ENCODE results near the gene ADRB1. TPM values are rescaled to one million over a fixed set of nuclear protein-coding genes. Genes with fewer than 3 reads are reported as not detected.

The ADRB1 gene
- total RNA-seq, 1 experiment from 2014 or later = 85.2 TPM

GRCh38 chr10:114030140-114030539, 13.5 kb upstream of the ADRB1 start:
- no peaks in the 10 kb centered on the region for H3K9me3 ChIP-seq (ENCODE audit: low read depth, low read length, poor library complexity, severe bottlenecking)
- H3K4me3 ChIP-seq (ENCODE audit: low read depth, low read length, poor library complexity, severe bottlenecking) = no peak overlapping the region
- H3K4me1 ChIP-seq (ENCODE audit: insufficient read depth, low read length, poor library complexity, severe bottlenecking) = peaks cover 46% of the 10 kb centered on the region
- no peaks in the 10 kb centered on the region for H3K36me3 ChIP-seq (ENCODE audit: insufficient read depth, low read length, poor library complexity, severe bottlenecking)
- ChIA-PET POLR2A (ENCODE audit: low non-redundant PET) (no interaction called here), CTCF (no interaction called here)
- no TSS peak for BruUV-seq (replicated peaks)
- TF ChIP-seq CTCF (conservative IDR thresholded peaks at IDR 0.05; ENCODE audit: low read depth, low read length) (no peak), EZH2 (IDR thresholded peaks at IDR 0.05; ENCODE audit: borderline replicate concordance, low read depth, low read length, poor library complexity, severe bottlenecking) (no peak)
- intact Hi-C loops (cut with micrococcal nuclease; ENCODE audit: unreplicated experiment) = no loop called here
- no peak for DNase-seq (ENCODE audit: low spot score)
- H3K27me3 ChIP-seq (replicated peaks; ENCODE audit: insufficient read depth, low read depth, low read length, poor library complexity) = no peaks in the 10 kb centered on the region
- H3K27ac ChIP-seq (ENCODE audit: low read depth, low read length, poor library complexity, severe bottlenecking) = no peak overlapping the region

- intact Hi-C loops (cut with micrococcal nuclease; ENCODE audit: unreplicated experiment) = no loop called here
- Histone ChIP-seq H3K27ac (ENCODE audit: low read depth, low read length, poor library complexity, severe bottlenecking) (no peak overlapping the region), H3K36me3 (ENCODE audit: insufficient read depth, low read length, poor library complexity, severe bottlenecking) (no peaks in the 10 kb centered on the region), H3K9me3 (ENCODE audit: low read depth, low read length, poor library complexity, severe bottlenecking) (no peaks in the 10 kb centered on the region), H3K4me1 (ENCODE audit: insufficient read depth, low read length, poor library complexity, severe bottlenecking) (peaks cover 41% of the 10 kb centered on the region), H3K27me3 (replicated peaks; ENCODE audit: insufficient read depth, low read depth, low read length, poor library complexity) (no peaks in the 10 kb centered on the region), H3K4me3 (ENCODE audit: low read depth, low read length, poor library complexity, severe bottlenecking) (no peak overlapping the region)
- ChIA-PET POLR2A (ENCODE audit: low non-redundant PET) (interaction anchor here (0.6 kb wide), 1 partner anchor 13 kb away, joined by 5 read pairs; no protein-coding TSS in a partner anchor), CTCF (interaction anchor here (0.6 kb wide), 1 partner anchor 154 kb away, joined by 4 read pairs; no protein-coding TSS in a partner anchor)
- DNase-seq (ENCODE audit: low spot score) = no peak
- TF ChIP-seq CTCF (conservative IDR thresholded peaks at IDR 0.05; ENCODE audit: low read depth, low read length) (no peak), EZH2 (IDR thresholded peaks at IDR 0.05; ENCODE audit: borderline replicate concordance, low read depth, low read length, poor library complexity, severe bottlenecking) (no peak)
- BruUV-seq (replicated peaks) = no TSS peak
Observed at GRCh38 chr10:114031073-114031972, 12.3 kb upstream of the ADRB1 start.

- H3K27ac ChIP-seq (ENCODE audit: low read depth, low read length, poor library complexity, severe bottlenecking) = no peak overlapping the region
- no peaks in the 10 kb centered on the region for H3K36me3 ChIP-seq (ENCODE audit: insufficient read depth, low read length, poor library complexity, severe bottlenecking)
- BruUV-seq (replicated peaks) = no TSS peak
- ChIA-PET CTCF (no interaction called here), POLR2A (ENCODE audit: low non-redundant PET) (no interaction called here)
- TF ChIP-seq CTCF (conservative IDR thresholded peaks at IDR 0.05; ENCODE audit: low read depth, low read length) (no peak), EZH2 (IDR thresholded peaks at IDR 0.05; ENCODE audit: borderline replicate concordance, low read depth, low read length, poor library complexity, severe bottlenecking) (no peak)
- intact Hi-C loops (cut with micrococcal nuclease; ENCODE audit: unreplicated experiment) = no loop called here
- H3K27me3 ChIP-seq (replicated peaks; ENCODE audit: insufficient read depth, low read depth, low read length, poor library complexity) = no peaks in the 10 kb centered on the region
- H3K4me1 ChIP-seq (ENCODE audit: insufficient read depth, low read length, poor library complexity, severe bottlenecking) = peaks cover 32% of the 10 kb centered on the region
- no peaks in the 10 kb centered on the region for H3K9me3 ChIP-seq (ENCODE audit: low read depth, low read length, poor library complexity, severe bottlenecking)
- DNase-seq (ENCODE audit: low spot score) = no peak
- no peak overlapping the region for H3K4me3 ChIP-seq (ENCODE audit: low read depth, low read length, poor library complexity, severe bottlenecking)
Observed at GRCh38 chr10:114033566-114033965, 10.1 kb upstream of the ADRB1 start.

Measured in A673 (cell line).